HuH-7 (cell line): ENCODE results near the gene PLPPR5.

Source experiments
- DNase-seq: peaks from one replicate; pipeline ENCODE4 v3.0.0; 2011; ENCODE audit warnings: low spot score

The PLPPR5 gene

GRCh38 chr1:98969798-98970490 is 34.7 kb downstream of the PLPPR5 start:
- DNase-seq = no peak

- DNase-seq = no peak
These were observed 37.5 kb downstream of the PLPPR5 start for GRCh38 chr1:98967122-98967521.

- no peak for DNase-seq
These were observed 39.3 kb downstream of the PLPPR5 start for GRCh38 chr1:98965394-98965793.

GRCh38 chr1:98964198-98964597 is 40.5 kb downstream of the PLPPR5 start:
- DNase-seq = no peak

DNA sequence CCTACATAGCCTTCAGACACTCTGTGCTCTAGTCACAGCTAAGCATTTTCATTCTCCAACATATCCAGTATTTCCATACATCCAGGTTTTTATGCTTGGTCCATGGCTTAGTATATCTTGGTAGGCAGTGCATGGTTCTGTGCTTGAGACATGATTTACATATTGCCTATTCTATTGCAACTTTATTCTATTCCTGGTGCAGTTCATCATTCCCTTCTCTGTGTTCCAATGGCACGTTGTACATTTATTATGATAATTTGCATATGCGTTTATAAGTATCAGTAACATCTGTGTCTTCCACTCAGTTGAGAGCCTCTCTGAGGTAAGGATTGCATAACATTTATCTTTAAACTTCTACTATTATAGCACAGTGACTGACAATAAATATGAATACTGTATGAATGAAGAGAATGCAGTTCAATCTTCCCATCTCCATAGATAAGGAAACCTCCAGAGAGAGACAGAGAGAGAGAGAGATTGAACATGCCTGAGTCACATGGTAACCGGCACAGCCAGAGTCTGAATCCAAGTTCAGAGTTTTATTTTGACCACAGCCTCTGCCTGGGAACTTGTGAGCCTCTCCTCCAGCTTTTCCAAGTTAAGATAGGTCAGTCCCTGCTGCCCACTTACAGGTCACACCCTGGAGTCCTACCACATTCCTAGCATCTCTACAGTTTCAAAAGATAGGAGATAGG is 41.5 kb downstream of the PLPPR5 start:
- DNase-seq = no peak

- no peak for DNase-seq
These were observed 42.5 kb downstream of the PLPPR5 start for GRCh38 chr1:98962156-98962555.

DNA sequence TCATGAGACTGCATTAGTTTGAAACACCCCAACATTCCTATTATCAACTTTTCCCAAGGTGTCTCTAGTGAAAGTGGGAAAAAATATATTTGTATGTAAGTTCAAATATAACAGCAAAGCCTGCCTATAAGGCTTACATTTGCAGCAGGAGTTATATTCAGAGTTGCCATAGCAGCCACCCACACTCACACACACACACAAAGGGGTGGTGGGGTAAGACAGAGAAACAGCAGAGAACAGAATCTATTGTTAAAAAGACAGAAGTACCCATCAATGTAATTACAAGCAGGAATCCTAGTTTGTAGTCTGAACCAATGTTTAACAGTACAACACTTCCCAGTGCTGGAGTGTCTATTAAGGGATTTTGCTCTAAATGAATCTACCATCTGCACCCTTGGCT is 55.0 kb downstream of the PLPPR5 start:
- DNase-seq = no peak

GRCh38 chr1:98949166-98949565 is 55.5 kb downstream of the PLPPR5 start:
- no peak for DNase-seq

- no peak for DNase-seq
These were observed 57.6 kb downstream of the PLPPR5 start for GRCh38 chr1:98947071-98947470.

DNA sequence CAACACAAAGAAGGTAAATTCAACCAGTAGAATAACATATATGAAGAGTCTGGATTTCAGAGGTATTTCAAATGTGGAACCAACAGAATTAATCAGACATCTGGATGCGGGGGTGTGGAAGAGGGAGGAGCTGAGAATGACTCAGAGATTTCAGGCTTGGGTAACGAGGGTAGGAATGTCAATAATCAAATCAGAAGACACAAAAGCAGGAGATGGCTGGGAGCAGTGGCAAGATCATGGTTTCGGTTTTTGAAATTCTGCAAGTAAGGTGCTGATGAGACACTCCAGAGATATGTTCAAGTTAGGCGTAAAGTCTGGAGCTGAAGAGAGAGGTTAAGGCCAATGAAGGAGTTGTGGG is 64.0 kb downstream of the PLPPR5 start:
- DNase-seq = no peak

DNA sequence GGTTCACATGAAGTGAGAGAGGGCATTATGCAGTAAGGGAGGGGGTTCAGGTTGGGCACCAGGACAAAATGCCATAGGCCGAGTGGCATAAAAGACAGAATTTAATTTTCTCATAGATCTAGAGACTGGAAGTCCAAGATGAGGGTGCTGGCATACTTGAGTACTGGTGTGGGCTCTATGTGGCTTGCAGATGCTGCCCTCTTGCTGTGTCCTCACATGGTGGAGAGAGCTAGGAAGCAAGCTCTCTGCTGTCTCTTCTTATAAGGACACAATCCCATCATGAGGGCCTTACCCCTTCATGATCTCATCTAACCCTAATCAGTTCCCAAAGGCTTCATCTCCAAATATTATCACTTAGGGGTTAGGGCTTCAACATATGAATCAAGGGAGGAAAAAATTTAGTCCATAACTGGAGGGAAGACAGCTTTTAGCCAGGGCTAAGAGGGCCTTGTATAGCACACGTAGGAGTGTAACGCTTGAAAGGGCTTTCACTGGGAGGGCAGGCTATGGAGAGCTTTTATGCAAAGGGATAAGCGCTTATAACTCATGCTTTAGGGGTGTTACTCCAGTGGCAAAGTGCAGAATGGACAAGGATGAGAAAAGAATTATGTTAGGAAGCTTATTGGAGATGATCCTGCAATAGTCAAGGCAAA is 64.5 kb downstream of the PLPPR5 start:
- DNase-seq = no peak

GRCh38 chr1:98939471-98939870 is 65.2 kb downstream of the PLPPR5 start:
- DNase-seq = no peak

GRCh38 chr1:98937347-98937746 is 67.3 kb downstream of the PLPPR5 start:
- DNase-seq = no peak

GRCh38 chr1:98932184-98932583 is 72.5 kb downstream of the PLPPR5 start:
- peak; percentile 20 for DNase-seq

DNA sequence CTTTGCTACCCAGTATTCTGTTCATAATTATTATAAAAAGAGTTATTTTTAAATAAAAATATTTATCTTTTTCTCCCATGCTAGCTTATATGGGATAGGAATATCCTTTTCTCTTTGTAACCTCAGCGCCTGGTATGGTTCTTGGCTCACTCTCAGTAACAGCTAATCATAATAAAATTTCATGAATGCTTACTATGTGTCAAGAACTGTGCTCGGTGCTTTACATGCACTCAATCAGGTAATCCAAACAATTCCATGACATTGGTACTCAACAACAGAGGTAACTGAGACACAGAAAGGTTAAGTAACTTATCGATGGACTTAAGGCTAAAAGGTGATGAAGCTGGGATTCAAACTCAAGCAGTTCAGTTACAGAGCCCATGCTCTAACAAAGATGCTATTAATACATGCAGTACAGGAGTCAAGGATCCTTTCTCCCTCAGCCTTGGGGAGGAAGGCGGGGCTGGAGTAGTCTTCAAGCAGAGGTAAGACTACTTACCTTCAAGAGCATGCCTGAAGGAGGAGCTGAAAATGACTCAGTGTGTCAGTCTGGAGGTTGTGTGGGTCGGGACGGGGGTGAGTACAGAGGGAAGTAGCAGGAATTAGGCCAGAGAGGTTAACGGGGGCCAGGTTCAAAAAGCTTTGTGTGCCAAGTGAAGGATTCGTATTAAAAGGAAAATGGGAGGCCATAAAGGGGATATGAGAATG is 73.4 kb downstream of the PLPPR5 start:
- no peak for DNase-seq

DNA sequence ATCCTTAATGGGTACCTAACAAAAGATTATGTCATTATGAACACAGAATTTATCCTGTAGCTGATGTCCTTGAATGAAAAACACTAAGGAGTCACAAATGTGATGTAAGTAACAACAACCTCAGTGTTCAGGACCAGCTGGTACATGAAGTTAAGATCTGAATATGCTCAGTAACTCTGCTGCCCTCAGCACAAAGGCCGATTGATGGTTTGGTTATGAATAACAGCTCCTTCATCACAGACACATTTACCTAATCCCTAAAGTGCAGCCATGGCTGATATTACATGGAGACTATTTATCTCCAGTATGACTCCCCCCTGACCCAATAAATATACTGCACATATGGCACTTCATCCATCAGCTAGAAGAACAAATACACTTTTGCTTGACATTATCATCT is 75.2 kb downstream of the PLPPR5 start:
- DNase-seq = no peak

DNA sequence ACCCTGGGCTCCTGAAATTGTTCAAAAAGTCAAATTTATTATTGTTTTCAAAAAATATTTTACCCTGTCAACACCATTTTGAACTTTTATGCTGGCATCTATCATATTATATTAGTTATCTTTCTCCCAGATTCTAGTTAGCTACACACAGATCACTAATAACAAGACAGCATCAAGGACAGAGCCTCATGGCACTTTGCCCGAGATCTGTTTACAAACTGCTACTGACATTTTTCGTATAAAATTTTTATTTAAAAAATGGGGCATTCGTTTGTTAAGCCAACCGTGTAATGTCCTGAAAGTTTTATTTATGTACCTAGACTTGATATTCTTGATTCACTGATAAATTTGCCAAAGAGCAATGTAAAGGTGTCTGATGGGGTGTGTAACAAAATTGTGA is 78.1 kb downstream of the PLPPR5 start:
- no peak for DNase-seq

- DNase-seq = no peak
These were observed 79.7 kb downstream of the PLPPR5 start for GRCh38 chr1:98924977-98925376.

- DNase-seq = no peak
These were observed 81.0 kb downstream of the PLPPR5 start for GRCh38 chr1:98923667-98924066.

GRCh38 chr1:98921817-98922216 is 82.8 kb downstream of the PLPPR5 start:
- DNase-seq = no peak

DNA sequence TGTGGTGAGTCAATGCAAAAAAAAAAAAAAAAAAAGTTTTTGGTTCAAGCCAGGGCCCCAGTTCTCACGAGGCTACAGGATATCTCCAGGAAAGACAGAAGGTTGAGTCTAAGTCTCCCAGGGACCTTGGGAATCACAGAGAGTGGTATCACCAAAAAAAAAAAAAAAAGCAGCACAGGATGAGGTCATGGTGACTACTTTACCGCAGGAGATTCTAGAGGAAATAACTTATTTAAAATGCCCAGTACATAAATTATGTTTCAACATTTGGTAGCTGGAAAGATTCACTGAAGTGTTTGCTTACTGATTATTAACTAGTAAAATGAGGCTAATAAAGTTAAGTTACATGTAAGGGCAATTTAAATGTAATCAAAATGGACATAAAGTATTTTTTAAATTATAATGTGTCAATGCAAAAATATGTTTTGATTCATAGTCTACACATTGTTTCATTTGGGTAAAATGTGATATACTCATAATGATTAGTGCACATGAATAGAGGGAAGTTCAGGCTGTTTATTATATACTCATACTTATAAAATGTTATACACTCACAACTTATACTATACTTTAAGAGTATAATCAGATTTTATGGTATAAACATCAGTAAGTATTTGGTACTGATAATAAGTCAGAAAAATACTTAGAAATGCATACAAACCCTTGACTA is 84.1 kb downstream of the PLPPR5 start:
- DNase-seq = no peak

GRCh38 chr1:98919652-98920051 is 85.0 kb downstream of the PLPPR5 start:
- no peak for DNase-seq
